Psoas muscle (tissue), 8 donors: ENCODE measurements around the gene LRRC42. TPM values are rescaled to one million over a fixed set of nuclear protein-coding genes. Genes with fewer than 3 reads are reported as not detected.

Source experiments
- ATAC-seq, 4 donors: fragments of 200-7000 bp; cut with Tn5 transposase; one replicate each; pipeline ENCODE4 v1.9.1; 2020; ENCODE audit warnings: moderate library complexity in 3 of 4, mild to moderate bottlenecking in 2 of 4
- DNase-seq, 2 donors: peaks; one replicate each; pipeline ENCODE4 v3.0.0-alpha.2; 2020
- H3K27ac ChIP-seq: fragments of 200-600 bp; one replicate; pipeline ENCODE4 v1.8.0; 2022
- H3K27me3 ChIP-seq, 3 donors: fragments of 200-600 bp in 1 of 3; one replicate each; pipeline versions ENCODE4 v1.6.1 to v1.8.0; 2013 to 2022; ENCODE audit warnings: low read length in 2 of 3, mild to moderate bottlenecking in 2 of 3, moderate library complexity in 1 of 3; ENCODE audit not compliant: insufficient read depth in 3 of 3
- H3K36me3 ChIP-seq, 2 donors: fragments of 200-600 bp in 1 of 2; one replicate each; pipeline versions ENCODE4 v1.6.1 to v1.8.0; 2013 to 2022; ENCODE audit warnings: low read depth in 1 of 2, mild to moderate bottlenecking in 1 of 2, moderate library complexity in 1 of 2; ENCODE audit not compliant: insufficient read depth in 1 of 2
- H3K4me1 ChIP-seq: fragments of 200-600 bp; one replicate; pipeline ENCODE4 v1.8.0; 2022
- H3K4me3 ChIP-seq: fragments of 200-600 bp; one replicate; pipeline ENCODE4 v1.8.0; 2022; ENCODE audit warnings: mild to moderate bottlenecking
- H3K9me3 ChIP-seq: fragments of 200-600 bp; one replicate; pipeline ENCODE4 v1.8.0; 2022
- WGBS, 3 donors: extraction: QIAGEN DNeasy Blood & Tissue Kit; methylation state at CpG; one replicate each; pipeline versions ENCODE4 v1.1.6 to v1.1.7; 2013; 5-methylcytosine and 5-hydroxymethylcytosine counted together
- intact Hi-C, 2 donors: fragments of 100-400 bp; cut with DNase I; formaldehyde crosslinking; loops; one replicate each; pipeline versions ENCODE4 v1.11.0 to v1.14.2; 2022
- polyA plus RNA-seq, 3 donors: library from polyadenylated mRNA; stranded (reverse); fragments of 200-250 nt; gene quantifications; one replicate each; pipeline ENCODE4 v1.2.3, GENCODE V29; 2013
- total RNA-seq, 4 donors: library from RNA; stranded (reverse); fragmentation: NEBNext Ultra II Directional in 2 of 4; extraction: Animal tissue kit (Norgen Biotek cat#: 25700) in 2 of 4; gene quantifications; one replicate each; pipeline versions ENCODE4 v1.2.1 to v1.2.4, GENCODE V29; 2021 to 2023
- TF ChIP-seq, protein P1 (sequence below): fragments of 200-600 bp; IDR thresholded peaks from one replicate; pipeline ENCODE4 v1.8.0; 2022; ENCODE audit warnings: antibody characterized with exemption
- donor health status: healthy with polysubstance abuse.
- donor health status: DM: no; HTN: no; CAD: no; lungs with moderate emphysema.
- donor health status: Bipolar disorder and iron deficiency.
- donor health status: healthy.
- donor health status: DM: yes; HTN: yes; CAD: no.
- donor health status: DM: no; HTN: no; CAD: no.
- donor health status: DM: no; HTN: no; CAD: no.
- donor health status: DM: yes; HTN: yes; CAD: no.

LRRC42 gene
- total and polyA plus RNA-seq, 7 donors, result 10.0 to 16.9 (median 12.0) TPM

GRCh38 chr1:53927376-53927881 is 18.7 kb upstream of the LRRC42 start:
- no peaks in the 10 kb centered on the region for H3K4me1 ChIP-seq
- ATAC-seq, result no peak
- TF ChIP-seq, protein P1, sequence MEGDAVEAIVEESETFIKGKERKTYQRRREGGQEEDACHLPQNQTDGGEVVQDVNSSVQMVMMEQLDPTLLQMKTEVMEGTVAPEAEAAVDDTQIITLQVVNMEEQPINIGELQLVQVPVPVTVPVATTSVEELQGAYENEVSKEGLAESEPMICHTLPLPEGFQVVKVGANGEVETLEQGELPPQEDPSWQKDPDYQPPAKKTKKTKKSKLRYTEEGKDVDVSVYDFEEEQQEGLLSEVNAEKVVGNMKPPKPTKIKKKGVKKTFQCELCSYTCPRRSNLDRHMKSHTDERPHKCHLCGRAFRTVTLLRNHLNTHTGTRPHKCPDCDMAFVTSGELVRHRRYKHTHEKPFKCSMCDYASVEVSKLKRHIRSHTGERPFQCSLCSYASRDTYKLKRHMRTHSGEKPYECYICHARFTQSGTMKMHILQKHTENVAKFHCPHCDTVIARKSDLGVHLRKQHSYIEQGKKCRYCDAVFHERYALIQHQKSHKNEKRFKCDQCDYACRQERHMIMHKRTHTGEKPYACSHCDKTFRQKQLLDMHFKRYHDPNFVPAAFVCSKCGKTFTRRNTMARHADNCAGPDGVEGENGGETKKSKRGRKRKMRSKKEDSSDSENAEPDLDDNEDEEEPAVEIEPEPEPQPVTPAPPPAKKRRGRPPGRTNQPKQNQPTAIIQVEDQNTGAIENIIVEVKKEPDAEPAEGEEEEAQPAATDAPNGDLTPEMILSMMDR, result no peak
- no peaks in the 10 kb centered on the region for H3K9me3 ChIP-seq
- no peaks in the 10 kb centered on the region for H3K27me3 ChIP-seq
- intact Hi-C loops, result no loop called here
- peaks cover 4 to 46% of the 10 kb centered on the region in 2 donors for H3K36me3 ChIP-seq
- DNase-seq, result no peak
- H3K27ac ChIP-seq, result no peak overlapping the region
- H3K4me3 ChIP-seq, result no peak overlapping the region
- 93 to 99% (median 97%) methylated on average over 2 of the region's 2 CpGs for WGBS, 3 donors

- no peak for ATAC-seq
- Histone ChIP-seq H3K4me3 (no peak overlapping the region), H3K4me1 (no peaks in the 10 kb centered on the region), H3K27ac (no peak overlapping the region), H3K9me3 (no peaks in the 10 kb centered on the region), H3K27me3 (no peaks in the 10 kb centered on the region), H3K36me3 (peaks cover 4 to 30% of the 10 kb centered on the region in 2 donors)
- DNase-seq, result no peak
- intact Hi-C loops, result no loop called here
- WGBS, 3 donors, result 78 to 84% (median 83%) methylated on average over 2 of the region's 2 CpGs
- TF ChIP-seq, protein P1, result no peak
These were observed 16.7 kb upstream of the LRRC42 start for GRCh38 chr1:53929246-53929960.

DNA sequence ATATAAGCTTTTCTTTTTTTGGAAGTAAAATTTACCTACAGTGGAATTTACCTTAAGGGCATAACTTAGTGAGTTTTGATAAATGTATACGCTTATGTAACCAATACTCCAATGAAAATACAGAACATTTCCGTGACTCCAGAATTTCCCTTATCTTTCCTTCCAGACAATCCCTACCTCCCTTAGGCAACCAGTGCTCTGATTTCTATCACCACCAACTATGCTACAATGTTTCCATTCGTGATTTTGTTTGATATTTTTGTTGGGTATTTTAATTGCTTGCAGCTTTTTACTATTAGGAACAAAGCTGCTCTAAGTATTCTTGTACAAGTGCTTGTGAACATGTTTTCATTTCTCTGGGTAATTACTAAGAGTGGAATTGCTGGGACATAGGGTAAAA is 15.2 kb upstream of the LRRC42 start:
- WGBS, 3 donors, result 96 to 98% (median 96%) methylated on average over 3 of the region's 3 CpGs
- DNase-seq (no peak), ATAC-seq (no peak)
- no peaks in the 10 kb centered on the region for H3K27me3 ChIP-seq
- no peaks in the 10 kb centered on the region for H3K9me3 ChIP-seq
- intact Hi-C loops, result no loop called here
- TF ChIP-seq, protein P1, result no peak
- H3K4me1 ChIP-seq, result no peaks in the 10 kb centered on the region
- H3K36me3 ChIP-seq, result peaks cover 4 to 30% of the 10 kb centered on the region in 2 donors
- H3K27ac ChIP-seq, result no peak overlapping the region
- no peak overlapping the region for H3K4me3 ChIP-seq

DNA sequence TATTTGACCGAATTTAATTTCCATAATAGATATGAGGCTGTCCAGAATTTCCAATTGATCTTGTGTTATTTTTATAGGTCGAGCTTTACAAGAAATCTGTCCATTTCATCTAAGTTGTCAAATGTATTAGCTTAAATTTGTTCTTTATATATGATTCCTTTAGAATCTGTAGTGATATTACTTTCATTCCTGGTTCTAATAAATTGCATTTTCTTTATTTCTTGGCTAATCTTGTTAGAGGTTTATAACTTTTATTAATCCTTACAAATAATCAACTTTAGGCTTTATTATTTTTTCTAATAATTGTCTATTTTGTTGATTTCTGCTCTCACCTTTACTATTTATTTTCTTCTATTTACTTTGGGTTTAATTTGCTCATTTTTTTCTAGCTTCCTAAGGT is 14.6 kb upstream of the LRRC42 start:
- intact Hi-C loops, result no loop called here

More for the DNA sequence above, 14.6 kb upstream of the LRRC42 start:
- 94 to 97% (median 97%) methylated on average over 2 of the region's 2 CpGs for WGBS, 3 donors
- TF ChIP-seq, protein P1, result no peak
- ATAC-seq, result no peak
- Histone ChIP-seq H3K36me3 (peaks cover 4 to 30% of the 10 kb centered on the region in 2 donors), H3K9me3 (no peaks in the 10 kb centered on the region), H3K27me3 (no peaks in the 10 kb centered on the region), H3K4me3 (no peak overlapping the region), H3K4me1 (no peaks in the 10 kb centered on the region), H3K27ac (no peak overlapping the region)
- DNase-seq, result no peak
